DND-41 (cell line): Measurements from ENCODE around the gene TBC1D1.

ENCODE experiments used
- CTCF ChIP-seq: IDR thresholded peaks from 2 replicates; pipeline ENCODE4 v1.5.1; 2012; ENCODE audit warnings: borderline replicate concordance, low read length, moderate library complexity, mild to moderate bottlenecking; ENCODE audit not compliant: poor library complexity, severe bottlenecking; ENCODE audit errors: extremely low read depth
- EZH2 ChIP-seq: IDR thresholded peaks from 3 replicates; pipeline ENCODE4 v1.6.1; 2012; ENCODE audit warnings: borderline replicate concordance, low read depth, mild to moderate bottlenecking, moderate library complexity, low read length, inconsistent platforms; ENCODE audit not compliant: severe bottlenecking

DNA sequence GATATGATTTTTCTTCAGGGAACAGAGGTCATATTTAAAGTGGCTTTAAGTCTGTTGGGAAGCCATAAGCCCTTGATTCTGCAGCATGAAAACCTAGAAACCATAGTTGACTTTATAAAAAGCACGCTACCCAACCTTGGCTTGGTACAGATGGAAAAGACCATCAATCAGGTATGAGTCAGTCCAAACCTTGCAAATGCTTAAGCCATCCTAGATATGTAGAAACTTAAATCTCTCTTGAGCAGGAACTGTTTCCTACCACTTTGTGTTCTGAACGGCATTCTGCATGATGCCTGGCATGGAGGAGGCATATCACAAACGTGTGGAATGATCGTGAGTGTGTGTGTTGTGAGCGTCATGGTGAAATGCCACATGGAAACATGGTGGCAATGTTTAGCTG is 234.1 kb downstream of the TBC1D1 start:
- no peak for TF ChIP-seq CTCF
- no peak for TF ChIP-seq EZH2
